GM12878 (cell line): ENCODE measurements around the gene GAK. TPM values are rescaled to one million over a fixed set of nuclear protein-coding genes. Genes with fewer than 3 reads are reported as not detected.

Source experiments
- ATAC-seq: fragments of 200-7000 bp; cut with Tn5 transposase; 3 replicates; pipeline ENCODE4 v1.9.1; 2020; ENCODE audit warnings: mild to moderate bottlenecking, moderate library complexity
- BruUV-seq: library from RNA; stranded (reverse); fragments of 400-500 nt; replicated peaks from 2 replicates; lab custom pipeline; 2021; lab: Mats Ljungman, UMichigan
- CTCF ChIA-PET: fragments of 300-600 bp; sonication (Branson Sonifier 250); formaldehyde crosslinking; extraction: SDS; loops from one replicate; lab custom pipeline; 2021; ENCODE audit warnings: inconsistent platforms; lab: Yijun Ruan, JAX
- POLR2A ChIA-PET: fragments of 350-600 bp; formaldehyde crosslinking; extraction: SDS; loops from one replicate; lab custom pipeline; 2021; ENCODE audit warnings: inconsistent platforms; lab: Charles Lee
- RAD21 ChIA-PET: fragments of 300-600 bp; sonication (Branson Sonifier 250); formaldehyde crosslinking; loops from one replicate; lab custom pipeline; 2023; ENCODE audit warnings: antibody characterized with exemption; ENCODE audit not compliant: unreplicated experiment; lab: Charles Lee
- SMC1A ChIA-PET: fragments of 300-600 bp; sonication (Branson Sonifier 250); formaldehyde crosslinking; loops from one replicate; lab custom pipeline; 2023; ENCODE audit not compliant: unreplicated experiment, uncharacterized antibody; lab: Charles Lee
- DNase-seq: peaks from one replicate; pipeline ENCODE4 v3.0.0-alpha.2; 2011; ENCODE audit warnings: low read depth, low spot score
- FAIRE-seq: peaks from 3 replicates; lab custom pipeline; 2011; peaks lifted over from hg19 to GRCh38; lab: Jason Lieb, UNC
- H2AFZ ChIP-seq: 2 replicates; pipeline ENCODE4 v1.6.0; 2011; ENCODE audit warnings: low read depth, low read length, control low read depth; ENCODE audit not compliant: control insufficient read depth
- H3K27ac ChIP-seq: 2 replicates; pipeline ENCODE4 v1.5.1; 2011; ENCODE audit warnings: control low read depth; ENCODE audit not compliant: control insufficient read depth, insufficient read depth
- H3K27me3 ChIP-seq, 2 experiments: replicated peaks in 1 of 2; 2 replicates each; pipeline versions ENCODE4 v1.6.0 to v1.6.1; 2011; ENCODE audit warnings: low read length in 1 of 2; ENCODE audit not compliant: control insufficient read depth in 2 of 2, insufficient read depth in 2 of 2
- H3K36me3 ChIP-seq, 2 experiments: 2 replicates each; pipeline ENCODE4 v1.5.1; 2011; ENCODE audit warnings: low read length in 1 of 2; ENCODE audit not compliant: control insufficient read depth in 2 of 2, insufficient read depth in 2 of 2
- H3K4me1 ChIP-seq: 2 replicates; pipeline ENCODE4 v1.6.1; 2011; ENCODE audit warnings: mild to moderate bottlenecking, low read length, moderate library complexity, mixed read lengths; ENCODE audit not compliant: control insufficient read depth, insufficient read depth
- H3K4me2 ChIP-seq: 2 replicates; pipeline ENCODE4 v1.6.0; 2011; ENCODE audit warnings: control low read depth; ENCODE audit not compliant: control insufficient read depth, insufficient read depth
- H3K4me3 ChIP-seq: fragments of 200-600 bp; sonication (generic); 2 replicates; pipeline ENCODE4 v1.5.1; 2016
- H3K79me2 ChIP-seq: 2 replicates; pipeline ENCODE4 v1.6.0; 2011; ENCODE audit warnings: low read length; ENCODE audit not compliant: control insufficient read depth, insufficient read depth
- H3K9ac ChIP-seq: 2 replicates; pipeline ENCODE4 v1.8.0; 2011; ENCODE audit warnings: low read length, control low read depth, mixed read lengths; ENCODE audit not compliant: control insufficient read depth, insufficient read depth
- H3K9me3 ChIP-seq: replicated peaks from 3 replicates; pipeline ENCODE4 v1.5.1; 2011; ENCODE audit warnings: mild to moderate bottlenecking, low read length; ENCODE audit not compliant: control insufficient read depth, insufficient read depth
- H4K20me1 ChIP-seq: 2 replicates; pipeline ENCODE4 v1.6.0; 2011; ENCODE audit not compliant: control insufficient read depth, insufficient read depth
- BRCA1 ChIP-seq: IDR thresholded peaks from 2 replicates; pipeline ENCODE4 v1.6.1; 2011; ENCODE audit warnings: low read depth, low read length, improper control_type of control experiment
- CHD1 ChIP-seq: IDR thresholded peaks from 2 replicates; pipeline ENCODE4 v1.6.1; 2012; ENCODE audit warnings: low read depth, low read length, improper control_type of control experiment
- CTCF ChIP-seq, 3 experiments: IDR thresholded peaks in 2 of 3; conservative IDR thresholded peaks in 1 of 3; 2 replicates each; pipeline ENCODE4 v1.5.1; 2011; ENCODE audit warnings: low read depth in 3 of 3, low read length in 3 of 3, mild to moderate bottlenecking in 3 of 3, control low read depth in 2 of 3, moderate library complexity in 2 of 3, inconsistent platforms in 1 of 3, mixed read lengths in 1 of 3; ENCODE audit not compliant: control insufficient read depth in 2 of 3, insufficient read depth in 1 of 3; ENCODE audit errors: extremely low read depth in 1 of 3
- E2F4 ChIP-seq: IDR thresholded peaks from 2 replicates; pipeline ENCODE4 v1.6.1; 2012; ENCODE audit warnings: low read depth, low read length, improper control_type of control experiment
- ELK1 ChIP-seq: IDR thresholded peaks from 2 replicates; pipeline ENCODE4 v1.6.1; 2012; ENCODE audit warnings: low read depth, low read length, improper control_type of control experiment
- ETV6 ChIP-seq, 2 experiments: fragments of 450-650 bp in 1 of 2; IDR thresholded peaks in 1 of 2; conservative IDR thresholded peaks in 1 of 2; 2 replicates each; pipeline ENCODE4 v1.6.1; 2014; ENCODE audit warnings: antibody characterized with exemption in 1 of 2, borderline replicate concordance in 1 of 2, low read depth in 1 of 2, mild to moderate bottlenecking in 1 of 2, moderate library complexity in 1 of 2
- GATAD2B ChIP-seq: fragments of 450-650 bp; conservative IDR thresholded peaks from 2 replicates; pipeline ENCODE4 v1.6.1; 2017; ENCODE audit warnings: low read depth, mild to moderate bottlenecking, moderate library complexity
- MYC ChIP-seq: IDR thresholded peaks from 2 replicates; pipeline ENCODE4 v1.6.1; 2011; ENCODE audit warnings: mild to moderate bottlenecking, low read length, moderate library complexity, inconsistent platforms; ENCODE audit not compliant: insufficient read depth, insufficient replicate concordance, insufficient read length, severe bottlenecking
- NFXL1 ChIP-seq: fragments of 450-650 bp; IDR thresholded peaks from 2 replicates; pipeline ENCODE4 v1.6.1; 2017; ENCODE audit warnings: antibody characterized with exemption, mild to moderate bottlenecking, borderline replicate concordance
- NR2C2 ChIP-seq: IDR thresholded peaks from 2 replicates; pipeline ENCODE4 v1.6.1; 2011; ENCODE audit warnings: borderline replicate concordance, low read depth; ENCODE audit not compliant: control insufficient read depth, insufficient read length
- RELA ChIP-seq: fragments of 450-650 bp; IDR thresholded peaks from 2 replicates; pipeline ENCODE4 v1.8.0; 2014; ENCODE audit warnings: borderline replicate concordance; ENCODE audit not compliant: partially characterized antibody
- RUNX3 ChIP-seq: IDR thresholded peaks from 2 replicates; pipeline ENCODE4 v1.6.1; 2012; ENCODE audit warnings: low read length, inconsistent platforms
- USF1 ChIP-seq: IDR thresholded peaks from 2 replicates; pipeline ENCODE4 v1.6.1; 2011; ENCODE audit warnings: borderline replicate concordance, low read depth, mild to moderate bottlenecking, moderate library complexity, mixed read lengths, low read length; ENCODE audit not compliant: insufficient read depth; ENCODE audit errors: extremely low read length
- YY1 ChIP-seq: IDR thresholded peaks from 2 replicates; pipeline ENCODE4 v1.6.1; 2011; ENCODE audit warnings: low read depth, mild to moderate bottlenecking, low read length
- WGBS: methylation state at CpG from one replicate; pipeline ENCODE4 v1.1.6; 2016; ENCODE audit warnings: low lambda C conversion rate; ENCODE audit not compliant: insufficient replicate concordance, insufficient coverage; ENCODE audit errors: missing lambda C conversion rate; 5-methylcytosine and 5-hydroxymethylcytosine counted together
- in situ Hi-C: fragments of 300-500 bp; cut with MboI; formaldehyde crosslinking; loops from 9 replicates; pipeline ENCODE4 v1.14.3; 2018; ENCODE audit warnings: mixed read lengths
- intact Hi-C: fragments of 100-400 bp; cut with micrococcal nuclease; formaldehyde crosslinking; loops from one replicate; pipeline ENCODE4 v1.14.2; 2022; ENCODE audit not compliant: unreplicated experiment
- polyA plus RNA-seq, 11 experiments: library from polyadenylated mRNA; depleted of rRNA in 4 of 11; unstranded in 6 of 11; stranded (reverse) in 5 of 11; fragments of >200 nt; fragmentation: Nextera tagmentation in 4 of 11; fragmentation: Illumina TruSeq in 1 of 11; extraction: Ambion mirVana in 4 of 11; extraction: Trizol in 1 of 11; gene quantifications; 1 replicate in 1 of 11; 2 replicates in 10 of 11; pipeline versions ENCODE4 v1.2.1 to v1.2.3, GENCODE V29; 2011 to 2016; ENCODE audit warnings: inconsistent platforms in 2 of 11, missing spikeins in 2 of 11, low read depth in 1 of 11
- total RNA-seq, 4 experiments: library from RNA; depleted of rRNA in 3 of 4; stranded (reverse); fragments of >200 nt in 3 of 4; fragmentation: Illumina TruSeq in 1 of 4; extraction: Trizol in 1 of 4; gene quantifications; 2 replicates each; pipeline versions ENCODE4 v1.2.1 to v1.2.3, GENCODE V29; 2013 to 2021

GAK gene
- total and polyA plus RNA-seq, 10 of the 15 experiments (the other 5 are each of a cell fraction or from before 2014, with no cell fraction given): 0.82 to 127 (median 53.8) TPM

- TF ChIP-seq ELK1 (no peak), NFXL1 (no peak), GATAD2B (no peak), E2F4 (no peak), NR2C2 (no peak), RUNX3 (no peak), BRCA1 (no peak)
Measured at GRCh38 chr4:819401-820229, 112.5 kb downstream of the GAK start (continued).

- ChIA-PET SMC1A (no interaction called here), POLR2A (no interaction called here), CTCF (interaction anchor here (1.2 kb wide), 1 partner anchor 76 kb away, joined by 3 read pairs; no protein-coding TSS in a partner anchor), RAD21 (no interaction called here)
- no peaks in the 10 kb centered on the region for H4K20me1 ChIP-seq
- FAIRE-seq (no peak), DNase-seq (no peak), ATAC-seq (no peak)
- in situ Hi-C loops (no loop called here), intact Hi-C loops (no loop called here)
- no peaks in the 10 kb centered on the region for H3K79me2 ChIP-seq
- no peaks in the 10 kb centered on the region for H3K4me1 ChIP-seq
- H3K4me2 ChIP-seq: no peak overlapping the region
- no peak overlapping the region for H3K9ac ChIP-seq
- 55% methylated on average over 42 of the region's 42 CpGs for whole genome bisulfite sequencing
- no peaks in the 10 kb centered on the region; the same call in 2 of the 3 replicates for H3K9me3 ChIP-seq
- H3K27me3 ChIP-seq: no peaks in the 10 kb centered on the region; a peak in 1 of 4 replicates
- H3K27ac ChIP-seq: no peak overlapping the region
- H3K4me3 ChIP-seq: no peak overlapping the region
- H3K36me3 ChIP-seq: no peaks in the 10 kb centered on the region
- no TSS peak for BruUV-seq
- H2AFZ ChIP-seq: no peak overlapping the region
- TF ChIP-seq CTCF (IDR thresholded peaks at IDR 0.05 in 2 of 3, conservative IDR thresholded peaks at IDR 0.05 in 1 of 3; ENCODE audit: control insufficient read depth in 2 of 3, extremely low read depth in 1 of 3, insufficient read depth in 1 of 3, low read depth in 3 of 3, low read length in 3 of 3): no peak
- TF ChIP-seq MYC: no peak
- TF ChIP-seq ETV6 (conservative IDR thresholded peaks at IDR 0.05 in 1 of 2, IDR thresholded peaks at IDR 0.05 in 1 of 2; ENCODE audit: borderline replicate concordance in 1 of 2, low read depth in 1 of 2): no peak
- TF ChIP-seq CHD1: no peak
- TF ChIP-seq RELA: no peak
- TF ChIP-seq YY1: no peak
- no peak for TF ChIP-seq USF1
Measured at GRCh38 chr4:818106-818921, 113.8 kb downstream of the GAK start.
